MM.1S (cell line): ENCODE data around the gene PIEZO2.

Experiments
- CTCF ChIP-seq: fragments of 300-600 bp; sonication (generic); IDR thresholded peaks from 2 replicates; pipeline ENCODE4 v1.5.1; 2016; ENCODE audit warnings: antibody characterized with exemption, low read length, mixed read lengths
- EZH2 ChIP-seq: fragments of 300-600 bp; sonication (generic); optimal IDR thresholded peaks from 2 replicates; pipeline ENCODE3; 2017; ENCODE audit warnings: low read depth, mild to moderate bottlenecking, antibody characterized with exemption, low read length, mixed read lengths
- EZH2phosphoT487 ChIP-seq: fragments of 300-600 bp; sonication (generic); IDR thresholded peaks from 2 replicates; pipeline ENCODE4 v1.6.1; 2018; ENCODE audit warnings: antibody characterized with exemption, low read length

GRCh38 chr18:11113937-11114336 lies 35.4 kb downstream of the PIEZO2 start:
- TF ChIP-seq CTCF = no peak
- no peak for TF ChIP-seq EZH2
- TF ChIP-seq EZH2phosphoT487 = no peak
